Stimulated activated effector memory CD8-positive, alpha-beta T cell treated with anti-CD3 and anti-CD28 coated beads, Interleukin-12 subunit alpha, Interleukin-12 subunit beta, amount 100 ng/mL, for 72 hours (primary cell): ENCODE results near the gene ELSPBP1.

ENCODE experiments used
- ATAC-seq: fragments of 150-1000 bp; cut with Tn5 transposase; 2 replicates; pipeline ENCODE4 v1.10.0; 2021
- DNase-seq, 2 donors: peaks; one replicate each; pipeline ENCODE4 v3.0.0; 2021 to 2022; ENCODE audit warnings: low spot score in 2 of 2
- H3K27ac Mint-ChIP-seq: one replicate; pipeline ENCODE4 v1.8.0; 2022; ENCODE audit warnings: mild to moderate bottlenecking, mixed read lengths
- H3K36me3 Mint-ChIP-seq: one replicate; pipeline ENCODE4 v1.8.0; 2022; ENCODE audit warnings: mild to moderate bottlenecking, mixed read lengths
- H3K4me1 Mint-ChIP-seq: one replicate; pipeline ENCODE4 v1.8.0; 2022; ENCODE audit warnings: mixed read lengths
- H3K4me3 Mint-ChIP-seq: one replicate; pipeline ENCODE4 v1.8.0; 2022; ENCODE audit warnings: mild to moderate bottlenecking, mixed read lengths
- H3K9me3 Mint-ChIP-seq: one replicate; pipeline ENCODE4 v1.8.0; 2022; ENCODE audit warnings: mixed read lengths

The ELSPBP1 gene

GRCh38 chr19:48023518-48023917, 29.1 kb downstream of the ELSPBP1 start:
- ATAC-seq (no peak), DNase-seq (no peak)
- Mint-ChIP-seq H3K4me3 (no peak overlapping the region), H3K9me3 (no peaks in the 10 kb centered on the region), H3K4me1 (no peaks in the 10 kb centered on the region), H3K27ac (no peak overlapping the region), H3K36me3 (no peaks in the 10 kb centered on the region)

- H3K4me1 Mint-ChIP-seq: no peaks in the 10 kb centered on the region
Observed at GRCh38 chr19:48025480-48025879, 31.0 kb downstream of the ELSPBP1 start.

GRCh38 chr19:48029431-48029830, 35.0 kb downstream of the ELSPBP1 start:
- Mint-ChIP-seq H3K4me1 (no peaks in the 10 kb centered on the region), H3K36me3 (no peaks in the 10 kb centered on the region), H3K27ac (no peak overlapping the region), H3K9me3 (no peaks in the 10 kb centered on the region), H3K4me3 (no peak overlapping the region)
- DNase-seq (no peak), ATAC-seq (no peak)

More at GRCh38 chr19:48025480-48025879, 31.0 kb downstream of the ELSPBP1 start:
- no peaks in the 10 kb centered on the region for H3K9me3 Mint-ChIP-seq
- no peak overlapping the region for H3K4me3 Mint-ChIP-seq
- no peaks in the 10 kb centered on the region for H3K36me3 Mint-ChIP-seq
- DNase-seq: no peak
- no peak overlapping the region for H3K27ac Mint-ChIP-seq
- no peak for ATAC-seq

- Mint-ChIP-seq H3K36me3 (no peaks in the 10 kb centered on the region), H3K4me1 (no peaks in the 10 kb centered on the region)
Observed at GRCh38 chr19:48030073-48030472, 35.6 kb downstream of the ELSPBP1 start.

GRCh38 chr19:48033604-48034003, 39.2 kb downstream of the ELSPBP1 start:
- H3K36me3 Mint-ChIP-seq: no peaks in the 10 kb centered on the region
- H3K4me3 Mint-ChIP-seq: no peak overlapping the region
- peaks cover 9% of the 10 kb centered on the region for H3K9me3 Mint-ChIP-seq
- no peaks in the 10 kb centered on the region for H3K4me1 Mint-ChIP-seq
- ATAC-seq (no peak), DNase-seq (no peak)
- no peak overlapping the region for H3K27ac Mint-ChIP-seq

More at GRCh38 chr19:48030073-48030472, 35.6 kb downstream of the ELSPBP1 start:
- Mint-ChIP-seq H3K9me3 (no peaks in the 10 kb centered on the region), H3K4me3 (no peak overlapping the region), H3K27ac (no peak overlapping the region)
- DNase-seq (no peak), ATAC-seq (no peak)

GRCh38 chr19:48036765-48037164, 42.3 kb downstream of the ELSPBP1 start:
- H3K9me3 Mint-ChIP-seq: peaks cover 9% of the 10 kb centered on the region
- H3K4me3 Mint-ChIP-seq: no peak overlapping the region
- H3K36me3 Mint-ChIP-seq: no peaks in the 10 kb centered on the region
- no peaks in the 10 kb centered on the region for H3K4me1 Mint-ChIP-seq
- ATAC-seq: no peak
- DNase-seq: no peak
- H3K27ac Mint-ChIP-seq: no peak overlapping the region

- ATAC-seq (no peak), DNase-seq (no peak)
- no peak overlapping the region for H3K27ac Mint-ChIP-seq
- peaks cover 3% of the 10 kb centered on the region for H3K9me3 Mint-ChIP-seq
- no peak overlapping the region for H3K4me3 Mint-ChIP-seq
- no peaks in the 10 kb centered on the region for H3K4me1 Mint-ChIP-seq
- H3K36me3 Mint-ChIP-seq: no peaks in the 10 kb centered on the region
Observed at GRCh38 chr19:48041877-48042580, 47.6 kb downstream of the ELSPBP1 start.

- Mint-ChIP-seq H3K4me3 (no peak within 1 kb of the TSS), H3K9me3 (peaks cover 3% of the 10 kb centered on the region), H3K36me3 (no peaks in the 10 kb centered on the region), H3K4me1 (no peaks in the 10 kb centered on the region), H3K27ac (no peak within 1 kb of the TSS)
- no peak for ATAC-seq
- no peak for DNase-seq
Observed at GRCh38 chr19:48043675-48044258, 49.3 kb downstream of the ELSPBP1 start, which contains the start of gene CABP5. Gene CABP5, minus strand, starts transcription at chr19:48044079. Its CDS starts 157 bp downstream, at chr19:48043922.

GRCh38 chr19:48044561-48044960, 50.1 kb downstream of the ELSPBP1 start:
- ATAC-seq (no peak), DNase-seq (no peak)
- Mint-ChIP-seq H3K4me3 (no peak overlapping the region), H3K36me3 (no peaks in the 10 kb centered on the region), H3K27ac (no peak overlapping the region), H3K9me3 (peaks cover 3% of the 10 kb centered on the region), H3K4me1 (no peaks in the 10 kb centered on the region)

GRCh38 chr19:48051335-48052033, 57.1 kb downstream of the ELSPBP1 start:
- H3K36me3 Mint-ChIP-seq: no peaks in the 10 kb centered on the region
- H3K4me1 Mint-ChIP-seq: no peaks in the 10 kb centered on the region
- no peaks in the 10 kb centered on the region for H3K9me3 Mint-ChIP-seq
- H3K27ac Mint-ChIP-seq: no peak overlapping the region
- DNase-seq: no peak
- ATAC-seq: no peak
- H3K4me3 Mint-ChIP-seq: no peak overlapping the region

GRCh38 chr19:48053076-48053475, 58.6 kb downstream of the ELSPBP1 start:
- Mint-ChIP-seq H3K27ac (no peak overlapping the region), H3K4me3 (no peak overlapping the region), H3K4me1 (no peaks in the 10 kb centered on the region), H3K36me3 (no peaks in the 10 kb centered on the region), H3K9me3 (no peaks in the 10 kb centered on the region)
- ATAC-seq (no peak), DNase-seq (no peak)

- DNase-seq: no peak
- no peak overlapping the region for H3K4me3 Mint-ChIP-seq
Observed at GRCh38 chr19:48053856-48054255, 59.4 kb downstream of the ELSPBP1 start.

GRCh38 chr19:48059331-48059730, 64.9 kb downstream of the ELSPBP1 start:
- ATAC-seq (no peak), DNase-seq (no peak)
- no peaks in the 10 kb centered on the region for H3K36me3 Mint-ChIP-seq
- no peak overlapping the region for H3K27ac Mint-ChIP-seq
- H3K4me3 Mint-ChIP-seq: no peak overlapping the region
- no peaks in the 10 kb centered on the region for H3K4me1 Mint-ChIP-seq
- H3K9me3 Mint-ChIP-seq: no peaks in the 10 kb centered on the region

More at GRCh38 chr19:48053856-48054255, 59.4 kb downstream of the ELSPBP1 start:
- Mint-ChIP-seq H3K27ac (no peak overlapping the region), H3K36me3 (no peaks in the 10 kb centered on the region), H3K4me1 (no peaks in the 10 kb centered on the region), H3K9me3 (no peaks in the 10 kb centered on the region)
- ATAC-seq: no peak

GRCh38 chr19:48060381-48060780, 65.9 kb downstream of the ELSPBP1 start:
- ATAC-seq: no peak
- Mint-ChIP-seq H3K27ac (no peak overlapping the region), H3K9me3 (no peaks in the 10 kb centered on the region), H3K4me1 (no peaks in the 10 kb centered on the region), H3K4me3 (no peak overlapping the region), H3K36me3 (no peaks in the 10 kb centered on the region)
- DNase-seq: no peak

- Mint-ChIP-seq H3K9me3 (no peaks in the 10 kb centered on the region), H3K4me3 (no peak overlapping the region), H3K36me3 (no peaks in the 10 kb centered on the region), H3K27ac (no peak overlapping the region), H3K4me1 (no peaks in the 10 kb centered on the region)
- ATAC-seq: no peak
- DNase-seq: no peak
Observed at GRCh38 chr19:48061401-48062344, 67.2 kb downstream of the ELSPBP1 start.
